ENCODE results near the gene NR2C1. TPM values are rescaled to one million over a fixed set of nuclear protein-coding genes. Genes with fewer than 3 reads are reported as not detected.
A peak's percentile ranks its signal among the peaks of the same experiment; 100 is the strongest.

Gene NR2C1
- total RNA-seq, 1 donor from 2014 or later = 44.3 TPM

DNA sequence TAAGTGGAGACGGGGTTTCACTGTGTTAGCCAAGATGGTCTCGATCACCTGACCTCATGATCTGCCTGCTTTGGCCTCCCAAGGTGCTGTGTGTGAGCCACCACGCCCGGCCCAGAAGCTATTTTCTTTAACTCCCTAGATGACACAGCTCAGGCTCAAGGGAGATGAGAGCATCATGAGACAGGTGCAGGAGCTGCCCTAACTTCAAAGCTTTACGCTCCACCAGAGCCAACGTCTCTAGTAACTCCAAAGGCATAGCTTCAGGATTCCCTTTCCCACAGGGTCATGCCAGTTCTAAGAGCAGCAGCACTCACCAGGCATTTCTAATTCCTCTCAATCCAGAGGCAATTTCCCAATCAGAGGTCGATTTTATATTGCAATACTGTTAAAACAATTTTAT is 91.0 kb downstream of the NR2C1 start:
- Mint-ChIP-seq H3K36me3 (ENCODE audit: low read depth, unreplicated experiment) (peaks cover 4% of the 10 kb centered on the region), H3K4me3 (ENCODE audit: unreplicated experiment) (no peak overlapping the region), H3K4me1 (ENCODE audit: low read depth, unreplicated experiment) (peaks cover 32% of the 10 kb centered on the region), H3K27me3 (ENCODE audit: low read depth, unreplicated experiment) (no peaks in the 10 kb centered on the region), H3K9me3 (ENCODE audit: unreplicated experiment) (no peaks in the 10 kb centered on the region), H3K27ac (ENCODE audit: unreplicated experiment) (peak overlapping the region; percentile 4)
- H4K20me1 ChIP-seq (ENCODE audit: insufficient read depth, low read length) = peaks cover 7% of the 10 kb centered on the region
- no peaks in the 10 kb centered on the region for H3K9me3 ChIP-seq (ENCODE audit: insufficient read depth, low read depth, low read length)
- peak; percentile 36 for DNase-seq (ENCODE audit: low read depth)
- H2AFZ ChIP-seq (ENCODE audit: low read depth, low read length) = no peak overlapping the region
- H3K27me3 ChIP-seq (ENCODE audit: insufficient read depth, low read length) = no peaks in the 10 kb centered on the region
- no peak overlapping the region for H3K4me3 ChIP-seq (ENCODE audit: insufficient read depth, low read depth, low read length)
- H3K9ac ChIP-seq (ENCODE audit: low read length) = no peak overlapping the region
- H3K27ac ChIP-seq (ENCODE audit: low read depth, low read length) = no peak overlapping the region
- TF ChIP-seq EZH2 (IDR thresholded peaks at IDR 0.05; ENCODE audit: insufficient read depth, low read length) = no peak
- TF ChIP-seq, protein P1, sequence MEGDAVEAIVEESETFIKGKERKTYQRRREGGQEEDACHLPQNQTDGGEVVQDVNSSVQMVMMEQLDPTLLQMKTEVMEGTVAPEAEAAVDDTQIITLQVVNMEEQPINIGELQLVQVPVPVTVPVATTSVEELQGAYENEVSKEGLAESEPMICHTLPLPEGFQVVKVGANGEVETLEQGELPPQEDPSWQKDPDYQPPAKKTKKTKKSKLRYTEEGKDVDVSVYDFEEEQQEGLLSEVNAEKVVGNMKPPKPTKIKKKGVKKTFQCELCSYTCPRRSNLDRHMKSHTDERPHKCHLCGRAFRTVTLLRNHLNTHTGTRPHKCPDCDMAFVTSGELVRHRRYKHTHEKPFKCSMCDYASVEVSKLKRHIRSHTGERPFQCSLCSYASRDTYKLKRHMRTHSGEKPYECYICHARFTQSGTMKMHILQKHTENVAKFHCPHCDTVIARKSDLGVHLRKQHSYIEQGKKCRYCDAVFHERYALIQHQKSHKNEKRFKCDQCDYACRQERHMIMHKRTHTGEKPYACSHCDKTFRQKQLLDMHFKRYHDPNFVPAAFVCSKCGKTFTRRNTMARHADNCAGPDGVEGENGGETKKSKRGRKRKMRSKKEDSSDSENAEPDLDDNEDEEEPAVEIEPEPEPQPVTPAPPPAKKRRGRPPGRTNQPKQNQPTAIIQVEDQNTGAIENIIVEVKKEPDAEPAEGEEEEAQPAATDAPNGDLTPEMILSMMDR (IDR thresholded peaks at IDR 0.05; ENCODE audit: insufficient read depth, low read depth, low read length) = no peak
- no peak for FAIRE-seq
- H3K4me2 ChIP-seq (ENCODE audit: low read length) = no peak overlapping the region
- H3K79me2 ChIP-seq (ENCODE audit: insufficient read depth, low read length) = peaks cover 19% of the 10 kb centered on the region
- H3K36me3 ChIP-seq (ENCODE audit: insufficient read depth, low read length) = no peaks in the 10 kb centered on the region
- H3K4me1 ChIP-seq (ENCODE audit: insufficient read depth, low read length) = peaks cover 22% of the 10 kb centered on the region

DNA sequence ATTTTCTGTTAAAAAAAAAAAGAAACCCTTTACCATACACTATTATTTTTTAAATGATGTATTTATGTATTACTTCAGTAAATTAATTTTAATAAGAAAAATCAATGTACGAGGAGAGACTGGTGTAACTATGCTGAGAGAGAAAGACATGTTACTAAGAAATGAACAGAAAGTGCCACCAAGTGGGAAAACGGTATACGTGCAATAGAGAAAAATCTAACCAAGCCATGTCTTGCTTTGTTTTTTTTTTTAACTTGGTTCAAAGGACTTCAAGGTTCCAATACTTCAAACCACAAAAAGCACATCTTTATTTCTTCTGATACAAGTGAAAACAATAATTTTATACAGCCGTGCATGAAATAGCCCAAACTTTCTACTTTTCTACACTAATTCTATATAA is 92.8 kb downstream of the NR2C1 start:
- H2AFZ ChIP-seq (ENCODE audit: low read depth, low read length) = no peak overlapping the region
- TF ChIP-seq EZH2 (IDR thresholded peaks at IDR 0.05; ENCODE audit: insufficient read depth, low read length) = no peak
- TF ChIP-seq, protein P1 (IDR thresholded peaks at IDR 0.05; ENCODE audit: insufficient read depth, low read depth, low read length) = peak; percentile 23
- no peaks in the 10 kb centered on the region for H3K27me3 Mint-ChIP-seq (ENCODE audit: low read depth, unreplicated experiment)
- H3K36me3 ChIP-seq (ENCODE audit: insufficient read depth, low read length) = no peaks in the 10 kb centered on the region
- H3K4me1 Mint-ChIP-seq (ENCODE audit: low read depth, unreplicated experiment) = peaks cover 32% of the 10 kb centered on the region
- H3K4me3 ChIP-seq (ENCODE audit: insufficient read depth, low read depth, low read length) = no peak overlapping the region
- DNase-seq (ENCODE audit: low read depth) = peak; percentile 5
- no peak overlapping the region for H3K4me3 Mint-ChIP-seq (ENCODE audit: unreplicated experiment)
- FAIRE-seq = no peak
- peaks cover 19% of the 10 kb centered on the region for H3K79me2 ChIP-seq (ENCODE audit: insufficient read depth, low read length)
- peaks cover 22% of the 10 kb centered on the region for H3K4me1 ChIP-seq (ENCODE audit: insufficient read depth, low read length)
- H3K9ac ChIP-seq (ENCODE audit: low read length) = no peak overlapping the region
- H3K9me3 ChIP-seq (ENCODE audit: insufficient read depth, low read depth, low read length) = no peaks in the 10 kb centered on the region
- peaks cover 7% of the 10 kb centered on the region for H4K20me1 ChIP-seq (ENCODE audit: insufficient read depth, low read length)
- H3K27me3 ChIP-seq (ENCODE audit: insufficient read depth, low read length) = no peaks in the 10 kb centered on the region
- H3K27ac Mint-ChIP-seq (ENCODE audit: unreplicated experiment) = peak overlapping the region; percentile 87
- no peak overlapping the region for H3K4me2 ChIP-seq (ENCODE audit: low read length)
- no peaks in the 10 kb centered on the region for H3K9me3 Mint-ChIP-seq (ENCODE audit: unreplicated experiment)
- H3K36me3 Mint-ChIP-seq (ENCODE audit: low read depth, unreplicated experiment) = no peaks in the 10 kb centered on the region
- H3K27ac ChIP-seq (ENCODE audit: low read depth, low read length) = no peak overlapping the region

DNA sequence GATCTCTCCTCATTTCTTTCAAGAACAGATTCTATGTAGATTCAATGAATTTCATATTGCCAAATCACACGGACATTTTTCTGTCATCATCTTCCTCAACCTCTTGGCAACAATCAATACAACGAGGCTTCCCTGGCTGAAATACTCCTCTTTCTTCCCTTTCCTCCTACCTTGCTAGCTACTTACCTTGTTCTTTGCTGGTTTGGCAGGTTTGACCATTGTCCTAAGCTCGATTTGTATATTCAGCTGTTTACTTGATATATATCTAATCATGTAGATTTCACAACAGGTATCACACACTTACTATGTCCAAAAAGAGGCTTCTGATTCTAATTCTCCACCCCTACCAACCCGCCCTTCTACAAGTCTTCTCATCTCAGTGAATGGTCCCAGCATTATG is 93.5 kb downstream of the NR2C1 start:
- H3K4me3 Mint-ChIP-seq (ENCODE audit: unreplicated experiment) = no peak overlapping the region

More for the DNA sequence above, 93.5 kb downstream of the NR2C1 start:
- Mint-ChIP-seq H3K4me1 (ENCODE audit: low read depth, unreplicated experiment) (peaks cover 32% of the 10 kb centered on the region), H3K27ac (ENCODE audit: unreplicated experiment) (no peak overlapping the region), H3K27me3 (ENCODE audit: low read depth, unreplicated experiment) (no peaks in the 10 kb centered on the region), H3K9me3 (ENCODE audit: unreplicated experiment) (no peaks in the 10 kb centered on the region), H3K36me3 (ENCODE audit: low read depth, unreplicated experiment) (no peaks in the 10 kb centered on the region)
- no peak overlapping the region for H3K4me3 ChIP-seq (ENCODE audit: insufficient read depth, low read depth, low read length)
- peaks cover 7% of the 10 kb centered on the region for H4K20me1 ChIP-seq (ENCODE audit: insufficient read depth, low read length)
- TF ChIP-seq, protein P1 (IDR thresholded peaks at IDR 0.05; ENCODE audit: insufficient read depth, low read depth, low read length) = no peak
- TF ChIP-seq EZH2 (IDR thresholded peaks at IDR 0.05; ENCODE audit: insufficient read depth, low read length) = no peak
- peaks cover 19% of the 10 kb centered on the region for H3K79me2 ChIP-seq (ENCODE audit: insufficient read depth, low read length)
- no peak overlapping the region for H2AFZ ChIP-seq (ENCODE audit: low read depth, low read length)
- DNase-seq (ENCODE audit: low read depth) (no peak), FAIRE-seq (no peak)
- no peaks in the 10 kb centered on the region for H3K9me3 ChIP-seq (ENCODE audit: insufficient read depth, low read depth, low read length)
- no peaks in the 10 kb centered on the region for H3K27me3 ChIP-seq (ENCODE audit: insufficient read depth, low read length)
- H3K27ac ChIP-seq (ENCODE audit: low read depth, low read length) = no peak overlapping the region
- H3K4me2 ChIP-seq (ENCODE audit: low read length) = no peak overlapping the region
- H3K36me3 ChIP-seq (ENCODE audit: insufficient read depth, low read length) = no peaks in the 10 kb centered on the region
- H3K9ac ChIP-seq (ENCODE audit: low read length) = no peak overlapping the region
- peaks cover 22% of the 10 kb centered on the region for H3K4me1 ChIP-seq (ENCODE audit: insufficient read depth, low read length)

Measured in astrocyte (in vitro differentiated cells and primary cell).